HG03354 (cell line): ENCODE data around the gene ARHGAP28.

Experiments used
- ATAC-seq: cut with Tn5 transposase; IDR thresholded peaks from one replicate; pipeline ENCODE4 v1.9.1; 2021; ENCODE audit warnings: mild to moderate bottlenecking; ENCODE audit not compliant: unreplicated experiment, poor library complexity, severe bottlenecking

ARHGAP28 gene

GRCh38 chr18:6948281-6949055, 219.0 kb downstream of the ARHGAP28 start:
- ATAC-seq, result no peak

- no peak for ATAC-seq
Measured at GRCh38 chr18:6949800-6950586, 220.5 kb downstream of the ARHGAP28 start.

GRCh38 chr18:6950641-6951040, 221.1 kb downstream of the ARHGAP28 start:
- ATAC-seq, result no peak

- ATAC-seq, result no peak
Measured at GRCh38 chr18:6951336-6952090, 222.0 kb downstream of the ARHGAP28 start.

- ATAC-seq, result no peak
Measured at GRCh38 chr18:6954501-6954900, 225.0 kb downstream of the ARHGAP28 start.

- no peak for ATAC-seq
Measured at GRCh38 chr18:6955304-6955703, 225.8 kb downstream of the ARHGAP28 start.

GRCh38 chr18:6956495-6956894, 227.0 kb downstream of the ARHGAP28 start:
- ATAC-seq, result no peak

GRCh38 chr18:6956999-6957398, 227.5 kb downstream of the ARHGAP28 start:
- ATAC-seq, result no peak

- no peak for ATAC-seq
Measured at GRCh38 chr18:6959110-6959509, 229.6 kb downstream of the ARHGAP28 start.

- no peak for ATAC-seq
Measured at GRCh38 chr18:6960124-6960523, 230.6 kb downstream of the ARHGAP28 start.

GRCh38 chr18:6960656-6961055, 231.1 kb downstream of the ARHGAP28 start:
- no peak for ATAC-seq

- no peak for ATAC-seq
Measured at GRCh38 chr18:6961331-6961730, 231.8 kb downstream of the ARHGAP28 start.

GRCh38 chr18:6962571-6963451, 233.3 kb downstream of the ARHGAP28 start:
- no peak for ATAC-seq

- ATAC-seq, result no peak
Measured at GRCh38 chr18:6963452-6964097, 234.1 kb downstream of the ARHGAP28 start.
